Measurements from ENCODE around the gene TNP2. TPM values are rescaled to one million over a fixed set of nuclear protein-coding genes. Genes with fewer than 3 reads are reported as not detected.
A peak's percentile ranks its signal among the peaks of the same experiment; 100 is the strongest.

The TNP2 gene
- total and polyA plus RNA-seq, 8 donors = not detected

DNA sequence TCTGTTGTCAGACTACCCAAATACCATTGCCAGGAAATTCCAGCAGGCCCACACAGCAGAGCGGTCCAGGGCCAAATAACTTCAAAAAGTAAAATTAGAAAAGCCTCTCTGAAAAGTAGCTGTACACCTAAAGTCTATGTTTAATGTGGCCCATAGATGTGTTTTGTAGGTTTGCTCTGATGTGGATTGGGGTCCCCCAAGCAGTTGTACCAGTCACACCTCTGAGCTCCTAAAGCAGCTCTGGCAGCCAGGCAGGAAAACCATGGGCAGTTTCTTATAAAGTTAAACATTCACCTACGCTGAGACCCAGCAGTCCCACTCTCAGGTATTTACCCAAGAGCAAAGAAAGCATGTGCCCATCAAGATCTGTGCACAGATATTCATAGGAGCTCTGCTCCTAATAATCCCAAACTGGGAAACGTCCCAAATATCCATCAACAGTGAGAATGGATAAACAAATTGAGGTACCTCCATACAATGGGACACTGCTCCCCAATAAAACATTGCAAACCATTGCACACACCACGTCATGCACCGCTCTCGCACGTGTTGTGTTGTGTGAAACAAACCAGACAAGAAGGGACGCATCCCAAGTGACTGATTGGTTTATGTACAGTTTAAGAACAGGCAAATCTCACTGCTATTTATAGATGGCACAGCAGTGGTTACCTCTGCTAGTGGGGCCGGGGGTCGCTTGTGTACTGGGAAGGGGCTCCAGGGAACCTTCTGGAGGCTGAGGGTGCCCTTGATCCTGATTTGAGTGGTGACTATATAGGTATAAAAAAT lies 27.8 kb upstream of the TNP2 start:
- peak in 2 of 6 donors; percentile 21 to 43 for DNase-seq
- intact Hi-C loops (cut with DNase I) = no loop called here
- Histone ChIP-seq H3K36me3 (no peaks in the 10 kb centered on the region), H3K27ac (peak overlapping the region; percentile 35 to 72 (median 52)), H3K4me3 (peak overlapping the region in 2 of 4 donors; percentile 13 to 14), H3K9me3 (no peaks in the 10 kb centered on the region), H3K27me3 (no peaks in the 10 kb centered on the region), H3K4me1 (peaks cover 12 to 23% (median 16%) of the 10 kb centered on the region in 3 donors)
- no peak for FAIRE-seq
- 22% methylated on average over 9 to 10 of the region's 10 CpGs for WGBS, 2 donors
- TF ChIP-seq, protein P1, sequence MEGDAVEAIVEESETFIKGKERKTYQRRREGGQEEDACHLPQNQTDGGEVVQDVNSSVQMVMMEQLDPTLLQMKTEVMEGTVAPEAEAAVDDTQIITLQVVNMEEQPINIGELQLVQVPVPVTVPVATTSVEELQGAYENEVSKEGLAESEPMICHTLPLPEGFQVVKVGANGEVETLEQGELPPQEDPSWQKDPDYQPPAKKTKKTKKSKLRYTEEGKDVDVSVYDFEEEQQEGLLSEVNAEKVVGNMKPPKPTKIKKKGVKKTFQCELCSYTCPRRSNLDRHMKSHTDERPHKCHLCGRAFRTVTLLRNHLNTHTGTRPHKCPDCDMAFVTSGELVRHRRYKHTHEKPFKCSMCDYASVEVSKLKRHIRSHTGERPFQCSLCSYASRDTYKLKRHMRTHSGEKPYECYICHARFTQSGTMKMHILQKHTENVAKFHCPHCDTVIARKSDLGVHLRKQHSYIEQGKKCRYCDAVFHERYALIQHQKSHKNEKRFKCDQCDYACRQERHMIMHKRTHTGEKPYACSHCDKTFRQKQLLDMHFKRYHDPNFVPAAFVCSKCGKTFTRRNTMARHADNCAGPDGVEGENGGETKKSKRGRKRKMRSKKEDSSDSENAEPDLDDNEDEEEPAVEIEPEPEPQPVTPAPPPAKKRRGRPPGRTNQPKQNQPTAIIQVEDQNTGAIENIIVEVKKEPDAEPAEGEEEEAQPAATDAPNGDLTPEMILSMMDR (IDR thresholded peaks at IDR 0.05) = no peak
- ATAC-seq = peak; percentile 60 to 81 (median 76)

DNA sequence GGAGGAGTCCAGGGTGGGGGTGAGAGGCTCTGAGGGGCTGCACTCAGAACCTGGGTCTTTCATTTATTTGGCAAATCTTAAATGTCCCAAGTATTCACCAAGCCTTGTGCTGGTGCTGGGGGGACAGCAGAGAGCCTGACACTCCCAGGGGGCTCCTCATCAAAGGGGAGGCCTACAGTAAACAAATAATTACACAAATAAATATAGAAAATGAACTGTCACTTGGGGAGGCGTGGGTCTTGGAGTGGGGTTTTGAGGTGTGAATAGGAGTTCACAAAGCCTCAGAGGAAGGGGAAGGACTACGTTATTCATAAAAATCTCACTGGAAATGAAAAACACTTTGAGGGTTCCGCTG lies 27.2 kb upstream of the TNP2 start:
- no peaks in the 10 kb centered on the region for H3K27me3 ChIP-seq
- H3K4me1 ChIP-seq = peaks cover 12 to 23% (median 16%) of the 10 kb centered on the region in 3 donors
- no peaks in the 10 kb centered on the region for H3K9me3 ChIP-seq
- peak overlapping the region in 2 of 4 donors; percentile 69 to 72 for H3K27ac ChIP-seq
- FAIRE-seq (no peak), DNase-seq (no peak), ATAC-seq (no peak)
- no peak overlapping the region for H3K4me3 ChIP-seq
- intact Hi-C loops (cut with DNase I) = no loop called here
- no peaks in the 10 kb centered on the region for H3K36me3 ChIP-seq
- WGBS, 2 donors = 77 to 80% methylated on average over 3 of the region's 3 CpGs
- TF ChIP-seq, protein P1 (IDR thresholded peaks at IDR 0.05) = no peak

DNA sequence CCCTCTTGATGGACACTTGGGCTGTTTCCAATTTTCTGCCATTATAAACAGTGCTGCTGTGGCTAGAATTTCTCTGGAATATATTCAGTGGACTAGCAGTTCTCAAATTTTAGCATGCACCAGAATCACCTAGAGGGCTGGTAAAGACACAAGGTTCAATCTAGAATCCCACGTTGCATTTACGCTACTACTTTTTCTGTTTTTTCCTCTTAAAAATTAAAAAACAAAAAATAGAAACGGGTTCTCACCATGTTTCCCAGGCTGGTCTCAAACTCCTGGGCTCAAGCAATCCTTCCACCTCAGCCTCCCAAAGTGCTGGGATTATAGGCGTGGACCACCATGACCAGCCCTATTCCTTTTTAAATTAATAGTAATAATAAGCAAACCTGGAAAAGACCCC lies 26.5 kb upstream of the TNP2 start:
- 89 to 92% methylated on average over 4 of the region's 4 CpGs for WGBS, 2 donors
- Histone ChIP-seq H3K27ac (no peak overlapping the region), H3K4me3 (no peak overlapping the region), H3K36me3 (no peaks in the 10 kb centered on the region), H3K27me3 (no peaks in the 10 kb centered on the region), H3K9me3 (no peaks in the 10 kb centered on the region), H3K4me1 (peaks cover 12 to 23% (median 16%) of the 10 kb centered on the region in 3 donors)
- TF ChIP-seq, protein P1 (IDR thresholded peaks at IDR 0.05) = no peak
- intact Hi-C loops (cut with DNase I) = no loop called here
- DNase-seq = no peak
- ATAC-seq = no peak
- no peak for FAIRE-seq

DNA sequence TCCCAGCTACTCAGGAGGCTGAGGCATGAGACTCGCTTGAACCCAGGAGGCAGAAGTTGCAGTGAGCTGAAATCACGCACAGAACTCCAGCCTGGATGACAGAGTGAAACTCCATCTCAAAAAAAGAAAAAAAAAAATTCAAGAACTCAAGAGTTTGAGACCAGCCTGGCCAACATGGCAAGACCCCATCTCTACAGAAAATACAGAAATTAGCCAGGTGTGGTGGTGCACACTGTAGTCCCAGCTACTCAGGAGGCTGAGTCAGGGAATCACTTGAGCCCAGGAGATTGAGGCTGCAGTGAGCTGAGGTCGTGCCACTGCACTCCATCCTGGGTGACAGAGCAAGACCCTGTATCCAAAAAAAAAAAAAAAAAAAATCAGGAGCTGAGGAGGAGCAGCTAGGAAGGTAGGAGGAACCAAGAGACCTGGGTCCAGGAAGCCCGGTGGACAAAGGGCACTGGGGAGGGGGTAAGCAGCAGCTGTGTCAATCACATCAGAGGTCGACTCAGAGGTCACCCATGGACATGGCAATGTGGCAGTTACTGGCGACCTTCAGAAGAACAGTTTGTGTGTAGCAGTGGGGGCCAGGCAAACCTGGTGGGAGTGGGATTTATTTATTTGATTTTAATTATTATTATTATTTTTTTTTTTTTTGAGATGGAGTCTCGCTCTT lies 23.1 kb upstream of the TNP2 start:
- no peaks in the 10 kb centered on the region for H3K36me3 ChIP-seq
- H3K4me3 ChIP-seq = no peak overlapping the region
- H3K9me3 ChIP-seq = no peaks in the 10 kb centered on the region
- TF ChIP-seq, protein P1 (IDR thresholded peaks at IDR 0.05) = no peak
- FAIRE-seq (no peak), ATAC-seq (no peak), DNase-seq (no peak)
- peaks cover 9 to 13% (median 10%) of the 10 kb centered on the region in 3 donors for H3K4me1 ChIP-seq
- intact Hi-C loops (cut with DNase I) = no loop called here
- no peaks in the 10 kb centered on the region for H3K27me3 ChIP-seq
- WGBS, 2 donors = 73 to 83% methylated on average over 7 of the region's 7 CpGs
- no peak overlapping the region for H3K27ac ChIP-seq
